ENCODE measurements around the gene SUN2.

Gene SUN2

GRCh38 chr22:38713921-38714320 is 41.9 kb downstream of the SUN2 start:
- DNase-seq: no peak

GRCh38 chr22:38712486-38713207 is 43.2 kb downstream of the SUN2 start:
- no peak for DNase-seq

GRCh38 chr22:38710866-38711265 is 44.9 kb downstream of the SUN2 start:
- no peak for DNase-seq

GRCh38 chr22:38710351-38710750 is 45.4 kb downstream of the SUN2 start:
- no peak for DNase-seq

GRCh38 chr22:38709306-38709705 is 46.5 kb downstream of the SUN2 start:
- DNase-seq: no peak

- no peak for DNase-seq
These were observed 47.8 kb downstream of the SUN2 start for GRCh38 chr22:38707984-38708383.

- DNase-seq: no peak
These were observed 48.5 kb downstream of the SUN2 start for GRCh38 chr22:38707346-38707745.

- no peak for DNase-seq
These were observed 49.0 kb downstream of the SUN2 start for GRCh38 chr22:38706901-38707195.

- peak; percentile 18 for DNase-seq
These were observed 49.5 kb downstream of the SUN2 start for GRCh38 chr22:38706101-38706900.

- DNase-seq: peak; percentile 99
These were observed 50.3 kb downstream of the SUN2 start, which contains the start of gene GTPBP1 for GRCh38 chr22:38705235-38706100. Gene GTPBP1, plus strand, starts transcription at chr22:38705944. Its CDS starts 12 bp downstream, at chr22:38705956.

- no peak for DNase-seq
These were observed 51.1 kb downstream of the SUN2 start for GRCh38 chr22:38704654-38705234.

GRCh38 chr22:38700789-38701628 is 54.8 kb downstream of the SUN2 start, which contains the start of gene JOSD1:
Gene JOSD1, minus strand, starts transcription at chr22:38700943. Its CDS starts 956 bp downstream, at chr22:38699987.
- DNase-seq: peak; percentile 85

- no peak for DNase-seq
These were observed 55.5 kb downstream of the SUN2 start for GRCh38 chr22:38700270-38700788.

GRCh38 chr22:38699784-38700183 is 56.0 kb downstream of the SUN2 start:
- no peak for DNase-seq

GRCh38 chr22:38699143-38699542 is 56.7 kb downstream of the SUN2 start:
- DNase-seq: no peak

- no peak for DNase-seq
These were observed 57.2 kb downstream of the SUN2 start for GRCh38 chr22:38698407-38699094.

- no peak for DNase-seq
These were observed 58.2 kb downstream of the SUN2 start for GRCh38 chr22:38697425-38698089.

GRCh38 chr22:38696606-38697424 is 59.0 kb downstream of the SUN2 start:
- DNase-seq: no peak

- DNase-seq: no peak
These were observed 60.9 kb downstream of the SUN2 start for GRCh38 chr22:38694940-38695339.

GRCh38 chr22:38694049-38694448 is 61.7 kb downstream of the SUN2 start:
- no peak for DNase-seq

Data from NCI-H1105 (cell line).